Measurements from ENCODE around the gene SEMA3F.

Gene SEMA3F

GRCh38 chr3:50170689-50171088, 15.6 kb downstream of the SEMA3F start:
- DNase-seq (ENCODE audit: low spot score): no peak

- DNase-seq (ENCODE audit: low spot score): no peak
Observed at GRCh38 chr3:50171540-50172301, 16.6 kb downstream of the SEMA3F start.

- DNase-seq (ENCODE audit: low spot score): no peak
Observed at GRCh38 chr3:50172626-50173220, 17.6 kb downstream of the SEMA3F start.

- DNase-seq (ENCODE audit: low spot score): no peak
Observed at GRCh38 chr3:50173685-50174516, 18.8 kb downstream of the SEMA3F start.

GRCh38 chr3:50174517-50174895, 19.4 kb downstream of the SEMA3F start:
- no peak for DNase-seq (ENCODE audit: low spot score)

GRCh38 chr3:50174947-50175524, 19.9 kb downstream of the SEMA3F start:
- no peak for DNase-seq (ENCODE audit: low spot score)

- no peak for DNase-seq (ENCODE audit: low spot score)
Observed at GRCh38 chr3:50177346-50177745, 22.2 kb downstream of the SEMA3F start.

GRCh38 chr3:50179710-50180109, 24.6 kb downstream of the SEMA3F start:
- no peak for DNase-seq (ENCODE audit: low spot score)

GRCh38 chr3:50181985-50182384, 26.9 kb downstream of the SEMA3F start:
- DNase-seq (ENCODE audit: low spot score): no peak

- no peak for DNase-seq (ENCODE audit: low spot score)
Observed at GRCh38 chr3:50182533-50183099, 27.5 kb downstream of the SEMA3F start.

- no peak for DNase-seq (ENCODE audit: low spot score)
Observed at GRCh38 chr3:50183755-50184154, 28.6 kb downstream of the SEMA3F start.

- DNase-seq (ENCODE audit: low spot score): no peak
Observed at GRCh38 chr3:50184242-50184978, 29.3 kb downstream of the SEMA3F start.

- no peak for DNase-seq (ENCODE audit: low spot score)
Observed at GRCh38 chr3:50185230-50185629, 30.1 kb downstream of the SEMA3F start.

- DNase-seq (ENCODE audit: low spot score): no peak
Observed at GRCh38 chr3:50186096-50186495, 31.0 kb downstream of the SEMA3F start.

GRCh38 chr3:50187750-50188149, 32.6 kb downstream of the SEMA3F start:
- no peak for DNase-seq (ENCODE audit: low spot score)

- DNase-seq (ENCODE audit: low spot score): peak; percentile 12
Observed at GRCh38 chr3:50189274-50189673, 34.1 kb downstream of the SEMA3F start.

GRCh38 chr3:50189989-50190388, 34.9 kb downstream of the SEMA3F start:
- no peak for DNase-seq (ENCODE audit: low spot score)

GRCh38 chr3:50190936-50191660, 36.0 kb downstream of the SEMA3F start, which contains the start of gene GNAT1:
TSS of gene GNAT1 (plus strand) at chr3:50191610. CDS start at chr3:50191726, 116 bp downstream.
- no peak for DNase-seq (ENCODE audit: low spot score)

GRCh38 chr3:50192124-50192523, 37.0 kb downstream of the SEMA3F start:
- DNase-seq (ENCODE audit: low spot score): no peak

- peak; percentile 59 for DNase-seq (ENCODE audit: low spot score)
Observed at GRCh38 chr3:50192689-50193141, 37.6 kb downstream of the SEMA3F start.

- no peak for DNase-seq (ENCODE audit: low spot score)
Observed at GRCh38 chr3:50193286-50193685, 38.2 kb downstream of the SEMA3F start.
